Osteoblast (primary cell): ENCODE measurements around the gene CDH4. TPM values are rescaled to one million over a fixed set of nuclear protein-coding genes. Genes with fewer than 3 reads are reported as not detected.
"Not testable (repeated sequence)": the region's sequence is repeated elsewhere in the genome, so short reads cannot be mapped to it uniquely, and the experiment has no call there.

Experiments
- DNase-seq: peaks from one replicate; pipeline ENCODE4 v3.0.0; 2011; ENCODE audit warnings: low spot score, mixed read lengths; ENCODE audit not compliant: insufficient read length; ENCODE audit errors: missing footprints
- H2AFZ ChIP-seq: 2 replicates; pipeline ENCODE4 v1.6.0; 2011; ENCODE audit warnings: mild to moderate bottlenecking, low read length
- H3K27ac ChIP-seq: 2 replicates; pipeline ENCODE4 v1.5.1; 2011; ENCODE audit warnings: mild to moderate bottlenecking, low read depth, low read length, moderate library complexity
- H3K27me3 ChIP-seq: 2 replicates; pipeline ENCODE4 v1.6.0; 2012; ENCODE audit warnings: mild to moderate bottlenecking, control low read depth, inconsistent platforms, low read length, moderate library complexity; ENCODE audit not compliant: insufficient read depth
- H3K36me3 ChIP-seq: 2 replicates; pipeline ENCODE4 v1.5.1; 2011; ENCODE audit warnings: mild to moderate bottlenecking, low read length, control low read depth, moderate library complexity; ENCODE audit not compliant: insufficient read depth
- H3K4me1 ChIP-seq: 2 replicates; pipeline ENCODE4 v1.5.1; 2011; ENCODE audit warnings: mild to moderate bottlenecking, low read length, control low read depth, moderate library complexity; ENCODE audit not compliant: insufficient read depth
- H3K4me2 ChIP-seq: 2 replicates; pipeline ENCODE4 v1.6.0; 2011; ENCODE audit warnings: mild to moderate bottlenecking, low read length; ENCODE audit not compliant: insufficient read depth
- H3K4me3 ChIP-seq: fragments of 200-600 bp; sonication (generic); 3 replicates; pipeline ENCODE4 v1.5.1; 2012; ENCODE audit warnings: mild to moderate bottlenecking, low read length, inconsistent platforms; ENCODE audit not compliant: insufficient read depth
- H3K79me2 ChIP-seq: 2 replicates; pipeline ENCODE4 v1.6.0; 2012; ENCODE audit warnings: mild to moderate bottlenecking, low read length, control low read depth, inconsistent platforms; ENCODE audit not compliant: insufficient read depth
- H3K9me3 ChIP-seq: 2 replicates; pipeline ENCODE4 v1.5.1; 2011; ENCODE audit warnings: low read depth, low read length, control low read depth
- H4K20me1 ChIP-seq: 2 replicates; pipeline ENCODE4 v1.6.0; 2012; ENCODE audit warnings: mild to moderate bottlenecking, low read length, control low read depth; ENCODE audit not compliant: insufficient read depth
- CTCF ChIP-seq: IDR thresholded peaks from 2 replicates; pipeline ENCODE4 v1.5.1; 2011; ENCODE audit warnings: mild to moderate bottlenecking, low read depth, low read length, moderate library complexity; ENCODE audit errors: extremely low read depth
- total RNA-seq: library from RNA; depleted of rRNA; stranded (reverse); fragments of >200 nt; gene quantifications from 2 replicates; pipeline ENCODE4 v1.2.3, GENCODE V29; 2012

The CDH4 gene
- total RNA-seq, 1 donor: 1.1 TPM

GRCh38 chr20:61478094-61478493, 226.0 kb downstream of the CDH4 start:
- no peaks in the 10 kb centered on the region for H3K27me3 ChIP-seq
- no peaks in the 10 kb centered on the region for H3K36me3 ChIP-seq
- H4K20me1 ChIP-seq: no peaks in the 10 kb centered on the region
- H3K27ac ChIP-seq: no peak overlapping the region
- DNase-seq: no peak
- no peak overlapping the region for H3K4me3 ChIP-seq
- H3K79me2 ChIP-seq: no peaks in the 10 kb centered on the region
- no peak overlapping the region for H3K4me2 ChIP-seq
- no peak for TF ChIP-seq CTCF
- H3K4me1 ChIP-seq: no peaks in the 10 kb centered on the region
- H2AFZ ChIP-seq: no peak overlapping the region
- H3K9me3 ChIP-seq: no peaks in the 10 kb centered on the region

- no peak for TF ChIP-seq CTCF
These were observed 226.7 kb downstream of the CDH4 start for GRCh38 chr20:61478611-61479305.

GRCh38 chr20:61479433-61479832, 227.4 kb downstream of the CDH4 start:
- H2AFZ ChIP-seq, H3K27ac ChIP-seq, DNase-seq, H4K20me1 ChIP-seq, H3K4me3 ChIP-seq, H3K9me3 ChIP-seq, H3K27me3 ChIP-seq, H3K4me1 ChIP-seq, H3K79me2 ChIP-seq, H3K4me2 ChIP-seq, H3K36me3 ChIP-seq: not testable (repeated sequence)

More at GRCh38 chr20:61478611-61479305, 226.7 kb downstream of the CDH4 start:
- Histone ChIP-seq H3K4me3 (no peak overlapping the region), H3K4me2 (no peak overlapping the region), H2AFZ (no peak overlapping the region), H4K20me1 (no peaks in the 10 kb centered on the region), H3K4me1 (no peaks in the 10 kb centered on the region), H3K27ac (no peak overlapping the region), H3K9me3 (no peaks in the 10 kb centered on the region), H3K27me3 (no peaks in the 10 kb centered on the region), H3K36me3 (no peaks in the 10 kb centered on the region), H3K79me2 (no peaks in the 10 kb centered on the region)
- DNase-seq: no peak

- H2AFZ ChIP-seq: no peak overlapping the region
- H3K27me3 ChIP-seq: no peaks in the 10 kb centered on the region
- no peak overlapping the region for H3K4me2 ChIP-seq
- no peak overlapping the region for H3K4me3 ChIP-seq
- no peak for TF ChIP-seq CTCF
- no peaks in the 10 kb centered on the region for H3K79me2 ChIP-seq
- no peaks in the 10 kb centered on the region for H3K9me3 ChIP-seq
- H4K20me1 ChIP-seq: no peaks in the 10 kb centered on the region
- no peak for DNase-seq
- H3K4me1 ChIP-seq: no peaks in the 10 kb centered on the region
- H3K27ac ChIP-seq: no peak overlapping the region
- H3K36me3 ChIP-seq: no peaks in the 10 kb centered on the region
These were observed 228.2 kb downstream of the CDH4 start for GRCh38 chr20:61480158-61480825.
